Measurements from ENCODE around the gene LYVE1. TPM values are rescaled to one million over a fixed set of nuclear protein-coding genes. Genes with fewer than 3 reads are reported as not detected.

LYVE1 gene
- total and polyA plus RNA-seq, 12 donors = 5.3 to 118 (median 21.0) TPM

- TF ChIP-seq CTCF (IDR thresholded peaks at IDR 0.05) = no peak
- intact Hi-C loops (cut with DNase I) = loop anchor here in 1 of 10 donors (10.0 kb wide), 1 partner anchor 59 kb away; no protein-coding TSS in a partner anchor
- ATAC-seq (no peak), DNase-seq (no peak)
- H3K4me3 ChIP-seq = no peak overlapping the region
- H3K36me3 ChIP-seq = peaks cover 0 to 56% (median 25%) of the 10 kb centered on the region in 9 donors
- H3K4me1 ChIP-seq = peaks cover 0 to 8% (median 0%) of the 10 kb centered on the region in 9 donors
- no peaks in the 10 kb centered on the region for H3K27me3 ChIP-seq
- no peaks in the 10 kb centered on the region for H3K9me3 ChIP-seq
- no peak overlapping the region for H3K27ac ChIP-seq
These were observed 35.1 kb downstream of the LYVE1 start for GRCh38 chr11:10533323-10533722.

DNA sequence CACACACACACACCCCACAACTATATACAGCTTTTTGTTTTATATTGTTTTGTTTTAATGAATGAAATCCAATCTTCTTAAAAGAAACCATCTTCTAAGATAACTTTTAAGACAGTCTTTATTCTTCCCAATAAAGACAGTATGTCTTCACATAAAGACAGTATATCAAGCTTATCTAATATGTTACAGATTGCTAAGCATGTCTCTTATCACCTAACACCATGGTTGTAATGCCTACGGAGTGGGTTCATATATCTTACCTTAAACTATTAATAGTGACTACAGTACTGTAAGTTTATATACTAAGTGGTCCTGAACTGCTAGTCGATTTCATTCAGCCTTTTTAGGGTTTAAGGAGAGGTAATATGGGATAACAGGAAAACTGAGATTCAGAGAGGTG lies 35.9 kb downstream of the LYVE1 start:
- WGBS, 2 donors = 75 to 80% methylated on average over 2 of the region's 2 CpGs
- H3K4me3 ChIP-seq = no peak overlapping the region
- ATAC-seq (no peak), DNase-seq (no peak)
- H3K36me3 ChIP-seq = peaks cover 0 to 64% (median 27%) of the 10 kb centered on the region in 9 donors
- no peak overlapping the region for H3K27ac ChIP-seq
- peaks cover 0 to 8% (median 0%) of the 10 kb centered on the region in 9 donors for H3K4me1 ChIP-seq
- TF ChIP-seq CTCF (IDR thresholded peaks at IDR 0.05) = no peak
- no peaks in the 10 kb centered on the region for H3K27me3 ChIP-seq
- H3K9me3 ChIP-seq = no peaks in the 10 kb centered on the region
- intact Hi-C loops (cut with DNase I) = loop anchor here in 1 of 10 donors (10.0 kb wide), 1 partner anchor 58 kb away; no protein-coding TSS in a partner anchor

- Histone ChIP-seq H3K27me3 (no peaks in the 10 kb centered on the region), H3K4me1 (peaks cover 0 to 4% (median 0%) of the 10 kb centered on the region in 9 donors), H3K27ac (no peak overlapping the region), H3K4me3 (no peak overlapping the region), H3K36me3 (peaks cover 0 to 97% (median 30%) of the 10 kb centered on the region in 9 donors), H3K9me3 (no peaks in the 10 kb centered on the region)
- no peak for TF ChIP-seq CTCF (IDR thresholded peaks at IDR 0.05)
- intact Hi-C loops (cut with DNase I) = no loop called here
- 96 to 99% methylated on average over 2 of the region's 2 CpGs for WGBS, 2 donors
- DNase-seq (no peak), ATAC-seq (no peak)
These were observed 39.2 kb downstream of the LYVE1 start for GRCh38 chr11:10529279-10529678.

- Histone ChIP-seq H3K27me3 (no peaks in the 10 kb centered on the region), H3K4me3 (no peak overlapping the region), H3K4me1 (peaks cover 0 to 4% (median 0%) of the 10 kb centered on the region in 9 donors), H3K27ac (no peak overlapping the region), H3K36me3 (peaks cover 0 to 100% (median 30%) of the 10 kb centered on the region in 9 donors), H3K9me3 (no peaks in the 10 kb centered on the region)
- intact Hi-C loops (cut with DNase I) = no loop called here
- DNase-seq (no peak), ATAC-seq (no peak)
- no peak for TF ChIP-seq CTCF (IDR thresholded peaks at IDR 0.05)
These were observed 40.3 kb downstream of the LYVE1 start for GRCh38 chr11:10528121-10528520.

Data from heart right ventricle (tissue), 16 donors.